Testis (tissue), 2 donors: Measurements from ENCODE around the gene UBE2U.

Experiments
- POLR2A ChIP-seq: fragments of 450-650 bp; IDR thresholded peaks from one replicate; pipeline ENCODE4 v1.6.1; 2017; ENCODE audit warnings: antibody characterized with exemption, mild to moderate bottlenecking, moderate library complexity
- TF ChIP-seq, protein P1 (sequence below), 3 experiments: fragments of 450-650 bp in 2 of 3; fragments of 200-600 bp in 1 of 3; sonication (generic) in 1 of 3; IDR thresholded peaks; one replicate each; pipeline ENCODE4 v1.5.1; 2016 to 2019; ENCODE audit warnings: antibody characterized with exemption in 3 of 3, mild to moderate bottlenecking in 2 of 3, moderate library complexity in 1 of 3

DNA sequence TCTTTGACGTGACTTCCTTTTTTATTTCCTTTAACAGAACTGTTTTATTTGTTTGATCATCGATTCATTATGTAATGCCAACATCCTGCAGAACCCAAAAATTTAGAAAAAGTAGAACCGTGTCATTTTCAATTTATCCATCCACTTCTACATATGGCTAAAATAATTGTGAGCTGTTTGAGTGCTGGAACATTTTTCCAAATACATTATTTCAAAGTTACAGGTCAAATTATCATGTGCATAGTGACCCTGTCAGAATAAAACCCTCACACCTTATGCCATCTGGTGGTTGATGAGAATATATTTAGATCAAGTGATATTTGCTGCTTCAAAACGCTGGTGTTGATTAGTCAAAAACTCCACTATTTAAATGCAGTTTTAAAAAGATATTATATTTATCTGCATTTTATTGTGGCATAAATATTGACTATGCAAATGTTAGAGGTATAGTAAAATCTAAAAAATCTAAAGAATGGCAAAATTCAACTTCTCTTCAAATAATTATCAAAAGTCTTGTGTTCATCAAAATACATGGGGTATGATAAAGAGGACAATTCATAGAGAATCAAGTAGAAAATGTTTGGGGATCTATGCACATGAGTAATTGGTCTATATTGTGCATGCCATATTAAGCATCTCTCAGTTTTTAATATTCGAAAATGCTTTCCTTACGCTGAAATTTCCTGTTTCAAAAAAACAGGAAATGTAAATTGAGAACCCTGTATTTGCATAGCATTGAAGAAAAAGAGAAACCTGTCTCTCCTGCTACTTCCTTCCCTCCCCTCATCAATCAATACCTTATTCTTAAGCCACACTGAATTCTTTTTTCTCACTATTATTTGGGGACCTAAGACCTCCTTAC is 39.7 kb downstream of the UBE2U start:
- TF ChIP-seq, protein P1, sequence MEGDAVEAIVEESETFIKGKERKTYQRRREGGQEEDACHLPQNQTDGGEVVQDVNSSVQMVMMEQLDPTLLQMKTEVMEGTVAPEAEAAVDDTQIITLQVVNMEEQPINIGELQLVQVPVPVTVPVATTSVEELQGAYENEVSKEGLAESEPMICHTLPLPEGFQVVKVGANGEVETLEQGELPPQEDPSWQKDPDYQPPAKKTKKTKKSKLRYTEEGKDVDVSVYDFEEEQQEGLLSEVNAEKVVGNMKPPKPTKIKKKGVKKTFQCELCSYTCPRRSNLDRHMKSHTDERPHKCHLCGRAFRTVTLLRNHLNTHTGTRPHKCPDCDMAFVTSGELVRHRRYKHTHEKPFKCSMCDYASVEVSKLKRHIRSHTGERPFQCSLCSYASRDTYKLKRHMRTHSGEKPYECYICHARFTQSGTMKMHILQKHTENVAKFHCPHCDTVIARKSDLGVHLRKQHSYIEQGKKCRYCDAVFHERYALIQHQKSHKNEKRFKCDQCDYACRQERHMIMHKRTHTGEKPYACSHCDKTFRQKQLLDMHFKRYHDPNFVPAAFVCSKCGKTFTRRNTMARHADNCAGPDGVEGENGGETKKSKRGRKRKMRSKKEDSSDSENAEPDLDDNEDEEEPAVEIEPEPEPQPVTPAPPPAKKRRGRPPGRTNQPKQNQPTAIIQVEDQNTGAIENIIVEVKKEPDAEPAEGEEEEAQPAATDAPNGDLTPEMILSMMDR (IDR thresholded peaks at IDR 0.05), result peak; percentile 34 to 62 (median 51)
- no peak for TF ChIP-seq POLR2A
